HepG2 (cell line): ENCODE data around the gene CAPN13. TPM values are rescaled to one million over a fixed set of nuclear protein-coding genes. Genes with fewer than 3 reads are reported as not detected.

ENCODE experiments used
- AGO2 ChIP-seq: fragments of 200-400 bp; formaldehyde crosslinking; optimal IDR thresholded peaks from 2 replicates; pipeline ENCODE3; 2017; ENCODE audit warnings: mild to moderate bottlenecking, low read depth, low read length, moderate library complexity
- FOSL1 ChIP-seq: sonication (generic); formaldehyde crosslinking; IDR thresholded peaks from 2 replicates; pipeline ENCODE4 v1.9.0; 2021; ENCODE audit warnings: missing genetic modification reagents, borderline replicate concordance
- HDAC6 ChIP-seq: fragments of 200-600 bp; sonication (generic); IDR thresholded peaks from 2 replicates; pipeline ENCODE4 v1.7.0; 2017; ENCODE audit warnings: mild to moderate bottlenecking, antibody characterized with exemption, low read length, low read depth
- HOXD1 ChIP-seq: sonication (generic); formaldehyde crosslinking; IDR thresholded peaks from 2 replicates; pipeline ENCODE4 v1.5.0; 2020; ENCODE audit warnings: missing genetic modification reagents
- ISX ChIP-seq: sonication (generic); formaldehyde crosslinking; conservative IDR thresholded peaks from 2 replicates; pipeline ENCODE4 v1.5.0; 2020; ENCODE audit warnings: missing genetic modification reagents
- KDM2A ChIP-seq: sonication (generic); formaldehyde crosslinking; IDR thresholded peaks from 2 replicates; pipeline ENCODE4 v1.4.0; 2020; ENCODE audit warnings: low read depth, missing genetic modification reagents, borderline replicate concordance
- KMT2A ChIP-seq: sonication (generic); formaldehyde crosslinking; IDR thresholded peaks from 2 replicates; pipeline ENCODE4 v1.4.0; 2020; ENCODE audit warnings: missing genetic modification reagents
- NFE2L2 ChIP-seq: fragments of 150-350 bp; IDR thresholded peaks from 2 replicates; pipeline ENCODE4 v1.6.1; 2014; ENCODE audit warnings: low read length
- PBX3 ChIP-seq: sonication (generic); formaldehyde crosslinking; IDR thresholded peaks from 2 replicates; pipeline ENCODE4 v1.8.1; 2023; ENCODE audit warnings: missing genetic modification reagents, inconsistent platforms, borderline replicate concordance
- PCBP2 ChIP-seq: fragments of 200-400 bp; formaldehyde crosslinking; optimal IDR thresholded peaks from 2 replicates; pipeline ENCODE3; 2018; ENCODE audit warnings: low read length, low read depth; ENCODE audit not compliant: poor library complexity, severe bottlenecking
- ZBTB3 ChIP-seq: sonication (generic); formaldehyde crosslinking; IDR thresholded peaks from 2 replicates; pipeline ENCODE4 v1.4.0; 2020; ENCODE audit warnings: low read depth, mild to moderate bottlenecking, moderate library complexity, missing genetic modification reagents, borderline replicate concordance
- ZNF264 ChIP-seq: sonication (generic); formaldehyde crosslinking; IDR thresholded peaks from 2 replicates; pipeline ENCODE4 v1.4.0; 2020; ENCODE audit warnings: missing genetic modification reagents
- ZNF501 ChIP-seq: sonication (generic); formaldehyde crosslinking; IDR thresholded peaks from 2 replicates; pipeline ENCODE4 v1.5.1; 2020; ENCODE audit warnings: mild to moderate bottlenecking, moderate library complexity, missing genetic modification reagents
- ZNF766 ChIP-seq: sonication (generic); formaldehyde crosslinking; IDR thresholded peaks from 2 replicates; pipeline ENCODE4 v1.5.0; 2020; ENCODE audit warnings: missing genetic modification reagents, borderline replicate concordance
- polyA plus RNA-seq, 8 experiments: library from polyadenylated mRNA; depleted of rRNA in 3 of 8; stranded (reverse) in 7 of 8; unstranded in 1 of 8; fragments of >200 nt; fragmentation: Illumina TruSeq in 4 of 8; extraction: Trizol in 4 of 8; gene quantifications; 2 replicates each; pipeline versions ENCODE4 v1.2.1 to v1.2.3, GENCODE V29; 2011 to 2016; ENCODE audit warnings: low read depth in 4 of 8, missing spikeins in 1 of 8, mixed read lengths in 1 of 8; ENCODE audit not compliant: insufficient read depth in 1 of 8
- total RNA-seq, 5 experiments: library from RNA; depleted of rRNA; stranded (reverse); fragments of >200 nt; fragmentation: Illumina TruSeq; extraction: Trizol; gene quantifications; 2 replicates each; pipeline ENCODE4 v1.2.3, GENCODE V29; 2016; ENCODE audit warnings: low read depth in 1 of 5
- TF ChIP-seq, protein P1 (sequence below): sonication (generic); formaldehyde crosslinking; IDR thresholded peaks from 2 replicates; pipeline ENCODE4 v1.4.0; 2020; ENCODE audit warnings: missing genetic modification reagents
- TF ChIP-seq, protein P2 (sequence below): sonication (generic); formaldehyde crosslinking; IDR thresholded peaks from 2 replicates; pipeline ENCODE4 v1.8.0; 2022; ENCODE audit warnings: mild to moderate bottlenecking, missing genetic modification reagents, borderline replicate concordance
- TF ChIP-seq, protein P3 (sequence below): sonication (generic); formaldehyde crosslinking; IDR thresholded peaks from 2 replicates; pipeline ENCODE4 v1.5.0; 2020; ENCODE audit warnings: mild to moderate bottlenecking, low read depth, missing genetic modification reagents, borderline replicate concordance

Gene CAPN13
- total and polyA plus RNA-seq, 2 of the 13 experiments (the other 11 are each of a cell fraction or from before 2014, with no cell fraction given) = not detected

- TF ChIP-seq, protein P1, sequence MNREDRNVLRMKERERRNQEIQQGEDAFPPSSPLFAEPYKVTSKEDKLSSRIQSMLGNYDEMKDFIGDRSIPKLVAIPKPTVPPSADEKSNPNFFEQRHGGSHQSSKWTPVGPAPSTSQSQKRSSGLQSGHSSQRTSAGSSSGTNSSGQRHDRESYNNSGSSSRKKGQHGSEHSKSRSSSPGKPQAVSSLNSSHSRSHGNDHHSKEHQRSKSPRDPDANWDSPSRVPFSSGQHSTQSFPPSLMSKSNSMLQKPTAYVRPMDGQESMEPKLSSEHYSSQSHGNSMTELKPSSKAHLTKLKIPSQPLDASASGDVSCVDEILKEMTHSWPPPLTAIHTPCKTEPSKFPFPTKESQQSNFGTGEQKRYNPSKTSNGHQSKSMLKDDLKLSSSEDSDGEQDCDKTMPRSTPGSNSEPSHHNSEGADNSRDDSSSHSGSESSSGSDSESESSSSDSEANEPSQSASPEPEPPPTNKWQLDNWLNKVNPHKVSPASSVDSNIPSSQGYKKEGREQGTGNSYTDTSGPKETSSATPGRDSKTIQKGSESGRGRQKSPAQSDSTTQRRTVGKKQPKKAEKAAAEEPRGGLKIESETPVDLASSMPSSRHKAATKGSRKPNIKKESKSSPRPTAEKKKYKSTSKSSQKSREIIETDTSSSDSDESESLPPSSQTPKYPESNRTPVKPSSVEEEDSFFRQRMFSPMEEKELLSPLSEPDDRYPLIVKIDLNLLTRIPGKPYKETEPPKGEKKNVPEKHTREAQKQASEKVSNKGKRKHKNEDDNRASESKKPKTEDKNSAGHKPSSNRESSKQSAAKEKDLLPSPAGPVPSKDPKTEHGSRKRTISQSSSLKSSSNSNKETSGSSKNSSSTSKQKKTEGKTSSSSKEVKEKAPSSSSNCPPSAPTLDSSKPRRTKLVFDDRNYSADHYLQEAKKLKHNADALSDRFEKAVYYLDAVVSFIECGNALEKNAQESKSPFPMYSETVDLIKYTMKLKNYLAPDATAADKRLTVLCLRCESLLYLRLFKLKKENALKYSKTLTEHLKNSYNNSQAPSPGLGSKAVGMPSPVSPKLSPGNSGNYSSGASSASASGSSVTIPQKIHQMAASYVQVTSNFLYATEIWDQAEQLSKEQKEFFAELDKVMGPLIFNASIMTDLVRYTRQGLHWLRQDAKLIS (CRISPR knock-in tag) = no peak
- TF ChIP-seq, protein P2, sequence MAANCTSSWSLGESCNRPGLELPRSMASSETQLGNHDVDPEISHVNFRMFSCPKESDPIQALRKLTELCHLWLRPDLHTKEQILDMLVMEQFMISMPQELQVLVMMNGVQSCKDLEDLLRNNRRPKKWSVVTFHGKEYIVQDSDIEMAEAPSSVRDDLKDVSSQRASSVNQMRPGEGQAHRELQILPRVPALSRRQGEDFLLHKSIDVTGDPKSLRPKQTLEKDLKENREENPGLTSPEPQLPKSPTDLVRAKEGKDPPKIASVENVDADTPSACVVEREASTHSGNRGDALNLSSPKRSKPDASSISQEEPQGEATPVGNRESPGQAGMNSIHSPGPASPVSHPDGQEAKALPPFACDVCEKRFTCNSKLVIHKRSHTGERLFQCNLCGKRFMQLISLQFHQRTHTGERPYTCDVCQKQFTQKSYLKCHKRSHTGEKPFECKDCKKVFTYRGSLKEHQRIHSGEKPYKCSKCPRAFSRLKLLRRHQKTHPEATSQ (CRISPR knock-in tag) = no peak
- TF ChIP-seq AGO2 (no peak), HDAC6 (no peak), ZNF501 (CRISPR knock-in tag) (no peak), KMT2A (CRISPR knock-in tag) (no peak), KDM2A (CRISPR knock-in tag) (no peak), PBX3 (CRISPR knock-in tag) (no peak), PCBP2 (no peak), ISX (CRISPR knock-in tag) (no peak), HOXD1 (CRISPR knock-in tag) (no peak), ZNF766 (no peak), ZNF264 (CRISPR knock-in tag) (no peak), FOSL1 (CRISPR knock-in tag) (no peak), NFE2L2 (no peak), ZBTB3 (CRISPR knock-in tag) (no peak)
- TF ChIP-seq, protein P3, sequence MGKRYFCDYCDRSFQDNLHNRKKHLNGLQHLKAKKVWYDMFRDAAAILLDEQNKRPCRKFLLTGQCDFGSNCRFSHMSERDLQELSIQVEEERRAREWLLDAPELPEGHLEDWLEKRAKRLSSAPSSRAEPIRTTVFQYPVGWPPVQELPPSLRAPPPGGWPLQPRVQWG = no peak
- TF ChIP-seq, all 625 proteins: peak for 0
These were observed 16.2 kb upstream of the CAPN13 start (continued) for GRCh38 chr2:30823452-30823851.
